CD14-positive monocyte (primary cell): ENCODE measurements around the gene CALY. TPM values are rescaled to one million over a fixed set of nuclear protein-coding genes. Genes with fewer than 3 reads are reported as not detected.

Experiments used
- DNase-seq, 3 donors: peaks; one replicate each; pipeline ENCODE4 v3.0.0-alpha.2; 2011 to 2022
- H2AFZ ChIP-seq: 2 replicates; pipeline ENCODE4 v1.6.0; 2012; ENCODE audit warnings: mild to moderate bottlenecking, low read depth, low read length, inconsistent platforms; ENCODE audit not compliant: insufficient read depth, poor library complexity, severe bottlenecking
- H3K27ac ChIP-seq, 2 donors: 1 replicate in 1 of 2; 2 replicates in 1 of 2; pipeline ENCODE4 v1.5.1; 2012 to 2013; ENCODE audit warnings: low read length in 2 of 2, control low read depth in 1 of 2, inconsistent platforms in 1 of 2, low read depth in 1 of 2, mild to moderate bottlenecking in 1 of 2
- H3K27me3 ChIP-seq, 2 donors: one replicate each; pipeline versions ENCODE4 v1.6.0 to v1.6.1; 2011 to 2013; ENCODE audit warnings: low read length in 2 of 2; ENCODE audit not compliant: control insufficient read depth in 2 of 2, insufficient read depth in 2 of 2
- H3K36me3 ChIP-seq, 2 donors: replicated peaks in 1 of 2; 1 replicate in 1 of 2; 2 replicates in 1 of 2; pipeline versions ENCODE4 v1.5.1 to v1.6.1; 2012 to 2013; ENCODE audit warnings: low read length in 2 of 2, control low read depth in 1 of 2, inconsistent platforms in 1 of 2, mild to moderate bottlenecking in 1 of 2; ENCODE audit not compliant: insufficient read depth in 2 of 2, control insufficient read depth in 1 of 2
- H3K4me1 ChIP-seq, 2 donors: 1 replicate in 1 of 2; 2 replicates in 1 of 2; pipeline versions ENCODE4 v1.5.1 to v1.6.1; 2012 to 2013; ENCODE audit warnings: low read length in 2 of 2, control low read depth in 1 of 2, inconsistent platforms in 1 of 2, mild to moderate bottlenecking in 1 of 2, moderate library complexity in 1 of 2; ENCODE audit not compliant: insufficient read depth in 2 of 2, control insufficient read depth in 1 of 2
- H3K4me2 ChIP-seq: replicated peaks from 2 replicates; pipeline ENCODE3; 2012; ENCODE audit warnings: low read length, moderate library complexity, mild to moderate bottlenecking; ENCODE audit not compliant: poor library complexity, severe bottlenecking; ENCODE audit errors: extremely low read depth
- H3K4me3 ChIP-seq, 3 experiments: fragments of 200-600 bp in 1 of 3; sonication (generic) in 1 of 3; replicated peaks in 1 of 3; 1 replicate in 2 of 3; 2 replicates in 1 of 3; pipeline ENCODE4 v1.5.1; 2011 to 2013; ENCODE audit warnings: low read length in 3 of 3, mild to moderate bottlenecking in 3 of 3, control low read depth in 2 of 3, low read depth in 2 of 3, inconsistent platforms in 1 of 3, moderate library complexity in 1 of 3
- H3K79me2 ChIP-seq: 2 replicates; pipeline ENCODE4 v1.6.0; 2012; ENCODE audit warnings: mild to moderate bottlenecking, control low read depth, inconsistent platforms, low read length, moderate library complexity; ENCODE audit not compliant: insufficient read depth
- H3K9ac ChIP-seq: 2 replicates; pipeline ENCODE4 v1.6.0; 2017; ENCODE audit warnings: low read length, mild to moderate bottlenecking; ENCODE audit not compliant: insufficient read depth, poor library complexity, severe bottlenecking
- H3K9me3 ChIP-seq, 2 donors: replicated peaks in 1 of 2; 1 replicate in 1 of 2; 2 replicates in 1 of 2; pipeline versions ENCODE4 v1.5.1 to v1.6.1; 2012 to 2013; ENCODE audit warnings: low read length in 2 of 2, control low read depth in 1 of 2; ENCODE audit not compliant: control insufficient read depth in 1 of 2, insufficient read depth in 1 of 2
- H4K20me1 ChIP-seq: 2 replicates; pipeline ENCODE4 v1.6.0; 2012; ENCODE audit warnings: mild to moderate bottlenecking, low read length, control low read depth, moderate library complexity; ENCODE audit not compliant: insufficient read depth
- H3K27ac Mint-ChIP-seq, 7 donors: one replicate each; pipeline ENCODE4 v1.8.0; 2020; ENCODE audit warnings: mild to moderate bottlenecking in 7 of 7, mixed read lengths in 7 of 7, moderate library complexity in 6 of 7, inconsistent platforms in 2 of 7
- H3K27me3 Mint-ChIP-seq, 3 donors: one replicate each; pipeline ENCODE4 v1.8.0; 2021 to 2022; ENCODE audit warnings: low read depth in 3 of 3, mild to moderate bottlenecking in 3 of 3, mixed read lengths in 3 of 3, moderate library complexity in 3 of 3, inconsistent platforms in 1 of 3
- H3K36me3 Mint-ChIP-seq, 2 donors: one replicate each; pipeline ENCODE4 v1.8.0; 2020; ENCODE audit warnings: mixed read lengths in 2 of 2, inconsistent platforms in 1 of 2, mild to moderate bottlenecking in 1 of 2
- H3K4me1 Mint-ChIP-seq: one replicate; pipeline ENCODE4 v1.8.0; 2020; ENCODE audit warnings: mild to moderate bottlenecking, mixed read lengths
- H3K4me3 Mint-ChIP-seq, 2 donors: one replicate each; pipeline ENCODE4 v1.8.0; 2020; ENCODE audit warnings: mild to moderate bottlenecking in 2 of 2, mixed read lengths in 2 of 2, moderate library complexity in 1 of 2
- H3K9me3 Mint-ChIP-seq, 7 donors: one replicate each; pipeline ENCODE4 v1.8.0; 2020 to 2022; ENCODE audit warnings: mixed read lengths in 7 of 7, mild to moderate bottlenecking in 6 of 7, moderate library complexity in 6 of 7, inconsistent platforms in 2 of 7
- CTCF ChIP-seq: fragments of 200-600 bp; IDR thresholded peaks from one replicate; pipeline ENCODE4 v1.8.0; 2022; ENCODE audit warnings: antibody characterized with exemption, mild to moderate bottlenecking
- WGBS: methylation state at CpG from one replicate; pipeline ENCODE4 v1.1.5; 2013; ENCODE audit warnings: missing lambda C conversion rate; ENCODE audit not compliant: insufficient coverage; 5-methylcytosine and 5-hydroxymethylcytosine counted together
- intact Hi-C, 2 donors: fragments of 100-400 bp; cut with micrococcal nuclease; formaldehyde crosslinking; loops; one replicate each; pipeline versions ENCODE4 v1.15.0 to v1.15.1; 2023
- polyA plus RNA-seq, 3 donors: library from polyadenylated mRNA; depleted of rRNA in 1 of 3; unstranded in 2 of 3; stranded (reverse) in 1 of 3; fragments of 300-500 nt in 2 of 3; fragments of >200 nt in 1 of 3; fragmentation: Illumina TruSeq in 2 of 3; gene quantifications; 1 replicate in 2 of 3; 2 replicates in 1 of 3; pipeline ENCODE4 v1.2.3, GENCODE V29; 2012 to 2021

The CALY gene
- polyA plus RNA-seq, 3 donors = not detected

GRCh38 chr10:133350950-133351329, 14.2 kb upstream of the CALY start:
- no peak overlapping the region for H3K27ac ChIP-seq
- H3K9me3 ChIP-seq = no peaks in the 10 kb centered on the region
- no peak overlapping the region for H3K4me2 ChIP-seq
- H4K20me1 ChIP-seq = peaks cover 19% of the 10 kb centered on the region
- H3K4me1 ChIP-seq = peaks cover 0 to 1% of the 10 kb centered on the region in 2 donors
- H3K27me3 Mint-ChIP-seq = peaks cover 4 to 30% (median 18%) of the 10 kb centered on the region in 3 donors
- no peak for TF ChIP-seq CTCF
- H3K36me3 ChIP-seq = peaks cover 0 to 7% of the 10 kb centered on the region in 2 donors
- H3K9ac ChIP-seq = no peak overlapping the region
- peaks cover under 1 to 2% of the 10 kb centered on the region in 2 donors for H3K36me3 Mint-ChIP-seq
- H3K4me3 ChIP-seq = no peak overlapping the region
- no peak overlapping the region for H2AFZ ChIP-seq
- H3K9me3 Mint-ChIP-seq = peaks cover 0 to 2% (median 0%) of the 10 kb centered on the region in 7 donors
- DNase-seq = no peak
- H3K27ac Mint-ChIP-seq = no peak overlapping the region
- no peaks in the 10 kb centered on the region for H3K79me2 ChIP-seq
- intact Hi-C loops = no loop called here
- no peak overlapping the region for H3K4me3 Mint-ChIP-seq
- H3K27me3 ChIP-seq = peaks cover 0 to 3% of the 10 kb centered on the region in 2 donors
- no peaks in the 10 kb centered on the region for H3K4me1 Mint-ChIP-seq
- 57% methylated on average over 12 of the region's 13 CpGs for WGBS

GRCh38 chr10:133350283-133350949, 13.7 kb upstream of the CALY start:
- Histone ChIP-seq H3K4me1 (no peaks in the 10 kb centered on the region), H3K27me3 (peaks cover 0 to 8% of the 10 kb centered on the region in 2 donors), H3K79me2 (no peaks in the 10 kb centered on the region), H3K9me3 (no peaks in the 10 kb centered on the region), H3K4me3 (no peak overlapping the region), H2AFZ (no peak overlapping the region), H3K4me2 (no peak overlapping the region), H3K27ac (no peak overlapping the region), H3K9ac (no peak overlapping the region), H3K36me3 (peaks cover 0 to 7% of the 10 kb centered on the region in 2 donors), H4K20me1 (peaks cover 16% of the 10 kb centered on the region)
- TF ChIP-seq CTCF = no peak
- WGBS = 81% methylated on average over 12 of the region's 12 CpGs
- H3K36me3 Mint-ChIP-seq = peaks cover 0 to 2% of the 10 kb centered on the region in 2 donors
- intact Hi-C loops = no loop called here
- H3K27me3 Mint-ChIP-seq = peaks cover 7 to 32% (median 18%) of the 10 kb centered on the region in 3 donors
- H3K4me3 Mint-ChIP-seq = no peak overlapping the region
- H3K4me1 Mint-ChIP-seq = no peaks in the 10 kb centered on the region
- H3K27ac Mint-ChIP-seq = no peak overlapping the region
- peaks cover 0 to 2% (median 0%) of the 10 kb centered on the region in 7 donors for H3K9me3 Mint-ChIP-seq
- DNase-seq = no peak
